GM18499 (cell line): ENCODE results near the gene F5.

Experiments
- ATAC-seq: cut with Tn5 transposase; IDR thresholded peaks from one replicate; pipeline ENCODE4 v1.9.1; 2021; ENCODE audit warnings: moderate number of reproducible peaks; ENCODE audit not compliant: insufficient read depth, unreplicated experiment

The F5 gene

DNA sequence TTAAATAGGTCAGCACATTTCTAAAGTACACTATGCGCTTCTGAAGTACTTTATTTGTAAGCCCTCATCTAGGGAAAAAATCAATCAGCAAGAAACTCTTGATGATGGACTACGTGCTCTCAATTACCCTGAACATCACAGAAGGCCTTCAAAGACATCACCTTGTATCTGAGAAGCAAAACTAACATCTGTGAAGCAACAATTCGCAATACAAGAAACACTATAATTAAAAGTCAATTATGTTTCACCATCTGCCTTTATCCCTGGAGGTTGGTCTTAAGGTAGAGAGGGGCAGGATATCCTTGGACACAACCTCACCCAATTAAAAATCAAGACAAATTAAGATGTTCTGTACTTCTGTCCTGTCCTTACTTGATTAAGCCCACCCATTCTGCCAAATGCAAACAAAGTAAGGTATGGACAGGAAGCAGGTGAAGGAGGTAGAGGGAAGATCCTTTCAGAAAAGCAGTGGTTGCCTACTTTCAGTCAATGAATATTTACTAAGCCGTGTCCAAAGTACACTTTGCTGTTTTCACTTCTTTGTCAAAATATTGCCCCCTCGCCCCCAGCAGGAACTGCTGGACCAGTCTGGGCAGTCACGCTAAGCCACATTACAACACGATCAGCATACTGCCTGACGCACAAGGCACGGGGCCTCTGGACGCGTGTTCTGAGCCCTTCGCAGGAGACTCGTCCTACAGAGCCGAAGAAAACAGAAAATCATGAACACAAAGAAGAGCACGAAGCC lies 101.4 kb downstream of the F5 start:
- ATAC-seq: peak; percentile 13

DNA sequence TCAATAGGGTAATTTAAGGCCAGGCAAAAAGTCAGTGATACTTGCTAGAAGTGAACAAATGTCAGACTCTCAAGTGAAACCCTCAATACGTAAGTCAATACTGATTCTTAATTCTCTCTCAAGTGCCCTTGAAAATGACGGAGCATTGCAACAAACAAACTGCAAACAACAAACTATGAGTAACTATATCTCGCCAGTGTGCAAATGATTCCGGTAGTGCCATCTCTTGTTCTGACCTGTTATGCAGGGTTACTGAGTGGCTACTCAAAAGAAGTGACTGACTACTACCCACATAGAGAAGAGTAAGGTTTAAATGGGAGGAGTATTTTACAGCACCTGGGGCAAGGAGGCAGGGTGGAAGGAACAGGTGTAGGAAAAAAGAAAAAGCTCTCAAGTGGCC lies 102.2 kb downstream of the F5 start:
- no peak for ATAC-seq

DNA sequence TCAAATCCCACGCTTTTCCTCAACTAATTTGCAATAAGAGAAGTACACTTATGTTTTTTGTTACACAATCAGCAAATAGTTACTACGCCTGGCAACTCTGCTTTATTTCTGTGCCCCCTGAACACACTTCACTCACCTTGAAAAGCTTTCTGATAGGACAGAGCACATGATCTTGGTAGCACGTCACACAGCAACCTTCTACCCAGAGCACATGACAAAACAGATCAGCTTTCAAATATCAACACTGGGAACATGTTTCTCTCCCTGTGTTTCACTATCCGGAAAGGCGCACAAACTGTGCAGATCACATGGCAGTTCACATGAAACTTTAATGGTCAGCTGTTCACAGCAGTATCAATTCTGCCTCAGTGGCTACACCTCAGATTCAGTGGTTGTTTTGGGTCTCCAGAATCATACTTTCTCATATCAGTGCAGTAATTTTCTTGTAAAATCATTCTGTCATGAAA lies 102.7 kb downstream of the F5 start:
- ATAC-seq: no peak

DNA sequence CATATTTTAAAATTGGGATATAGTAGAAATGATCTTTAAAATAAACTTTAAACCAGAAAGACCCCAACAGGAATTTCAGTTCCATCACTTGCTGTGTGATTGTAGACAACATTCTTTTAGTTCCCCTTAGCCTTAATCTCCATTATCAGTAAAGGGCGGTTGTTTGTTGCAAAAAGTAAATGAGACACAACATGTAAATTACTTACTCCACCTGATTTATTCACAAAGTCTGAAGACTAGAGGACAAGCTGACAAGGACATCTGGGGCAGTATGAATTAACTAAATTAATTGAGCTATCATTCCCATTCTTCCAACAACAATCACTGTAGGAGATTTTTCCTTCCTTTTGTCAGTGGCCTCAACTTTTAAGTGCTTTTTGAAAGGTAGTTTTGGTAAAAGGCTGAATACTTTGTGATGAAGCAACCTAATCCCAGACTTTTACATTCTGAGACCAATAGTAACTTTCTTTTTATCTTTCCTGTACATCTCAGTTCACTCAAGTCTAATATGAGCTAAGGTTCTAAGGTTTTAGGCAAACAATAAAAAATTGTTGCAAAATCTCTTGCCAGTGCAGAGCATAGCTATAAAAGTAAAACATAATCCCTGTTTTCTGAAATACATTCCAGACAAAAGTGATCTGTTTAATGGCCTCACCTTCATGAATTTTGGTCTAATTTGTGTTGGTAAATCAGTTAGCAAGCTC lies 106.8 kb downstream of the F5 start:
- ATAC-seq: no peak

DNA sequence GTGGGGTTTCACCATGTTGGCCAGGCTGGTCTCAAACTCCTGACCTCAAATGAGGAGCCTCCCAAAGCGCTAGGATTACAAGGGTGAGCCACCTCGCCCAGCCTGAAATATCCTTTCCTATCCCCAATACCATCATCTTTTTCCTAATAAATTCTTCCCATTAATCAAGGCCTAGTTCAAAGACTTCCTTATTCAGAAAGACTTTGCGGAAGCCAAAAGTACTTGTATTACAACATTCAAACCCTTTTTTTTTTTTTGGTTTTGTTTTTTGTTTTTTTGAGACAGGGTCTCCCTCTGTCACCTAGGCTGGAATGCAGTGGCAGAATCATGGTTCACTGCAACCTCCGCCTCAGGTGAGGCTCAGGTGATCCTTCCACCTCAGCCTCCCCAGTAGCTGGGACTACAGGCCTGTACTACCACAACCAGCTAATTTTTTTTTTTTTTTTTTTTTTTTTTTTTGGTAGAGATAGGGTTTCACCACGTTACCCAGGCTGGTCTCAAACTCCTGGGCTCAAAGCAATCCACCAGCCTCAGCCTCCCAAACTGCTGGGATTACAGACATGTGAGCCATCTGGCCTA lies 108.1 kb downstream of the F5 start:
- ATAC-seq: no peak

DNA sequence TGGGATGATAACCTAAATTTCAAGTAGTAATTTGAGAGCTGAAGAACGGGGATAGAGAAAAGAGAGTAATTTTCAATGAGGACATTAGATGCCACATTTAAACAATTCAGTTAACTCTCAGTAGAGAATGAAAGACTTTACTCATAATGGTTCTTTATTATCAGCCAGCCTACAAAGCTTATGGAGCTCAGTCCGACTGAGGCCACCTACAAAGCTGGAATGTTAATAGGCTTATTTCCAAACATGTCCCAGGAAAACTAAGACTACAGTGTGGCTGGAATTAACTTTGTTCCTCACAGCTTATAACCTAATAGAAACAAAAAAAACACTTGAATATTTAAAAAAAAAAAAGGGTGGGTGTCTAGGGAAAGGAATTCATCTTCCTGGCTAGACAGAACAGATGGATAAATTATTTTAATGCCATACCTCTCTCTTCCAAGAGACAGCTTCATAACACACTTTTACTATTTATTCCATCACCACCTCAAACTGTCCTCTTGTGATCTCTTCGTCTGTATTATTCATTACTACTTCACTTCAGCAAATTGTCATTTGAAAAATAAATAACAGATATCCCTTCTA lies 110.4 kb downstream of the F5 start:
- ATAC-seq: no peak

DNA sequence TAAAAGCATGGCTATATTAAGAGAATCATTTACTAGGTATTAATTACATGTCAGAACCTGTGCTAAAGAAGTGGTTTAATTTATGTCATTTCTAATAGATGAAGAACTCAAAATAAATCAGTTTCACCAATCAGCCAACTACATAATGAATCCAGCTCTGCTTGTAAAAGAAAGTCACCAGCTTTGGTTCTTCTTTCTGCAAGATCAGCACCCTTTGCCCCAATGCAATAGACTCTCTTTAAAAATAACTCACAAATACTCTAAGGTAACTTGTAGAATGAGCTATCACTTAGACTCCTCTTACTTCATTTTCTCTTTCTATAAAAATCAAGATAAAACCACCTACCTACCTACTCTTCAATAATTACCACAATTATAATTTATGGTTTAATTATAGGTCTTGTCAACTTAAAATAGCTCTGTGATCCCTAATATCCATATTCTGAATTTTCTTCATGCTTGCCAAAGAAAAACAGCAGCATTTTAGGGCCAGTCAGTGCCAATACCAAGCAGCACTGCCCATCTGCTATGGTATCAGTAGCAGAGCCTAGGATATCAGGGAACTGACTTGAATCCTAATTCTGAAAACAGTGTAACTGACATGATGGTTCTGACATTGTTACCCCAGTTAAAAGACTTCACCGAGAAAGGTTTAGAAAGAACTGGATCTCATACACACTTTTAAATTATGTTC lies 111.8 kb downstream of the F5 start:
- ATAC-seq: no peak

DNA sequence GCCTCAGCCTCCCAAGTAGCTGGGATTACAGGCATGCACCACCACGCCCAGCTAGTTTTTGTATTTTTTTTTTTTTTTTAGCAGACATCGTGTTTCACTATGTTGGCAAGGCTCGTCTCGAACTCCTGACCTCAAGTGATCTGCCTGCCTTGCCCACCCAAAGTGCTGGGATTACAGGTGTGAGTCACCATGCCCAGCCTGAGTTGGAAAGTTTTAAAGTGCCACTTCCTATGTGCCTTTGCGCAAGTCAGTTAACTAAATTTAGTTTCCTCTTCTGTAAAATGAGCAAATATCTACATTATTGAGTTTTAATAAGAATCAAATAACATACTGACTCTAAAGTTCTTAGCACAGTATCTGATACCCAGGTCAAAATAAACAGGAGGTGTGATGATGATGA lies 112.9 kb downstream of the F5 start:
- no peak for ATAC-seq

DNA sequence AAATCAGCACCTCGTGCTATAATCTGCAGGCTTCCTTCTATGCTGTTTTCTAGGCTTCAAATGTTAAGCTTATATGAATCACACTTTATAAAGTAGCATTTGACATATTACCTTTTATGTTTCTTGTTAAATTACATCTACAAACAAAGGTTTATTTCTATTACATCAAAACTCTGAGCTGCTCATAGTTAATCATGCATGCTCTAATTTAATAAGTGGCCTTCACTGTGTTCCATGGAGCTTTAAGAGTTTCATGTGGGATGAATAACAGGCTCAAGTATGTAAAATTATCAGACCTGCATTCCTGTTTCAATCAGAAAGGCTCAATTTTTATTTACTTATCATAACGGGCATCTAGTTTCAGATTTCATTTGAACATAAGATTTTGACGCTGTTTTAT lies 113.5 kb downstream of the F5 start:
- no peak for ATAC-seq

DNA sequence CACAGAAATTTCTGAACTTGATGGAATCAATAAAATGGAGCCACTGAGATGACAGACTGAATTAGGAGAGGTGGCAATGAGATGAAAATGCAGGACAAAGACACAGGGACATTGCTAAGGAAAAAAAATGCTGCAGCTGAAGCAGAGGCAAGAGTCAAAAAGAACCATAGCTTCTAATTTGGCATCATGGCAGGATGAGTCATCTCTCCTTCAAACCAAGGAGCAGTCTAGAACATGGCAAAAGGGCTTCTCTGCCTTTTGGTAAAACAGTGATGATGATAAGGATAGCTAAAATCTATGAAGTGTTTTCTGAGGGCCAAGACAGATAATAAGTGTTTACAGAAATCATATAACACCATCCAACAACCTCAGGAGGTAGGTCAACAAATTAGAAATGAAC lies 117.3 kb downstream of the F5 start:
- ATAC-seq: no peak

DNA sequence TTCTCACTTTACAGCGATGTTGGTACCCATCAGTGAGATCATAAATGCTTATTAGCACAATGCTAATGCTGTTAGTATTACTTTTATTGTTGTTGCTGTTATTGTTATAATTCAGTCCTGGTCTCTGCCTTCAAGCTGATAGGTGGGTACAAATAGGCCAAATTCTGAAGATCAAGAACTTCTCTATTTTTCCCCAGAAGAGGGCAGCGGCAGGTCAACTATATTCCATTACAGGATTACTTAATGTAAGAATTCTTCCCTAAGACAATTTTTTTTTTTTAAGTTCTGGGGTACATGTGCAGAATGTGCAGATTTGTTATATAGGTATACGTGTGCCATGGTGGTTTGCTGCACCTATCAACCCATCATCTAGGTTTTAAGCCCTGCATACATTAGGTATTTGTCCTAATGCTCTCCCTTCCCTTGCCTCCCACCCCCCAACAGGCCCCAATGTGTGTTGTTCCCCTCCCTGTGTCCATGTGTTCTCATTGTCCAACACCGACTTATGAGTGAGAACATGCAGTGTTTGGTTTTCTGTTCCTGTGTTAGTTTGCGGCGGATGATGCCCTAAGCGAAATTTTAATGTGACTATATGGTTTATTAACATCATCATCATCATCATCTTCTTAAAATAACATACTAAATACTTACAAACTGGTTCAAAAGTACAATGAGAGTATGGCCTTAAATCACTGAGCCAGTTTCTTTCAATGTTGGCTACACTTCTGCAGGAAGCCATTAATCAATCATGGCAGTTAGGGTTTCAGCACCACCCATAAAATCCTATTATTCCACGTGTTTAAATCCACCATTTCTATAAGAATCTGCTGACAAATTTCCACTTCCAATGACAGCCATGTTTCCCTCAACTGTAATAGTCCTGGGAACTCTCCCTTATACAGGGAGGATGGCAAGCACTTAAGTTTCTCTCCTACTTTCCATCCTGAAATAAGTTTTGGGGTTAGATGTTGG lies 119.7 kb downstream of the F5 start:
- ATAC-seq: no peak

DNA sequence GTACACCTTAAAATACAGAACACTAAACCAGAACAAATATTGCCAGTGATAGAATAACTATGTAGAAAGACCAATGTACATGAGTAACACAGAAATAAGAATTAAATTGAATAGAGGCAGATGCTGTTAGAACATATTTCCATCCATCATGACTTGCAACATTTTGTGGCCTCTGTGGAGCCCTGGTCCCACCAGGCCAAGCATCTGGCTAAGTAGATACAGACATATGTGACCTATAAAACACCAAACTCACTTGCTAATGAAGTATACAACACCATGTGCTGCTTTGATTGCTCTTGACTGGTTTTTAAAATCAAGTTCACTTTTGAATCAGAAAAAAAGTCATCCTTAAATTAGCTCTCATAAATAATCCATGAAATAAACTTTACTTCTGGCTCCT lies 121.0 kb downstream of the F5 start:
- no peak for ATAC-seq
